Neural progenitor cell (in vitro differentiated cells): ENCODE measurements around the gene CD34.

Experiments
- EZH2 ChIP-seq: fragments of 200-600 bp; sonication (generic); IDR thresholded peaks from 2 replicates; pipeline ENCODE4 v1.6.1; 2017; ENCODE audit warnings: antibody characterized with exemption, mild to moderate bottlenecking, moderate library complexity
- EZH2phosphoT487 ChIP-seq: fragments of 200-600 bp; sonication (generic); IDR thresholded peaks from 2 replicates; pipeline ENCODE4 v1.6.1; 2017; ENCODE audit warnings: antibody characterized with exemption
- TF ChIP-seq, protein P1 (sequence below): fragments of 200-600 bp; sonication (generic); IDR thresholded peaks from 2 replicates; pipeline ENCODE4 v1.5.1; 2017; ENCODE audit warnings: antibody characterized with exemption, mild to moderate bottlenecking

DNA sequence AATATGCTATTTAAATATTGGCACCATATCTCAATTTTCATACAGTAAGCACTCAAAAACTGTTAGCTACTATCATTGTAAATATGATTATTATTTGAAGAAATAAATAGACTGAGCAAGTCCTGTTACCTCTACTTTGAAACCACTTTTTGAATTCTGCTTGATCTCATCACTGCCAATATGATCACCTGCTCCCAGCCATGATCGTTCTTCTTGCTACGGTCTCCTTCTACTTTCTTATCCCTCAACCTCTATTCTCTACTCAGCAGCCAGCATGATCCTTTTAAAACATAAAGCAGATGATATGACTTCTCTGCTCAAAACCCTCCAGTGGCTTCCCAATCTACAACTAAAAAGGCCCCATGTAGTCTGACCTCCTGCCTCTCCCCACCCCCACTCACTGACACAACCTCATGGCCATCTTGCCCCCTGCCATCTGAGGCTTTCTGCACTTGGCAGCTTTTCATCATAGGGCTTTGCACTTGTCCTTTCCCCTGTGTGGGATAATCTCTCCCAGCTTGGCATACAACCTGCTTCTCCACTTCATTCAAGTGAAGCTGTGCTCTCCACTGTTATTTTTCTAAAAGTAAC, 27.2 kb downstream of the CD34 start:
- TF ChIP-seq, protein P1, sequence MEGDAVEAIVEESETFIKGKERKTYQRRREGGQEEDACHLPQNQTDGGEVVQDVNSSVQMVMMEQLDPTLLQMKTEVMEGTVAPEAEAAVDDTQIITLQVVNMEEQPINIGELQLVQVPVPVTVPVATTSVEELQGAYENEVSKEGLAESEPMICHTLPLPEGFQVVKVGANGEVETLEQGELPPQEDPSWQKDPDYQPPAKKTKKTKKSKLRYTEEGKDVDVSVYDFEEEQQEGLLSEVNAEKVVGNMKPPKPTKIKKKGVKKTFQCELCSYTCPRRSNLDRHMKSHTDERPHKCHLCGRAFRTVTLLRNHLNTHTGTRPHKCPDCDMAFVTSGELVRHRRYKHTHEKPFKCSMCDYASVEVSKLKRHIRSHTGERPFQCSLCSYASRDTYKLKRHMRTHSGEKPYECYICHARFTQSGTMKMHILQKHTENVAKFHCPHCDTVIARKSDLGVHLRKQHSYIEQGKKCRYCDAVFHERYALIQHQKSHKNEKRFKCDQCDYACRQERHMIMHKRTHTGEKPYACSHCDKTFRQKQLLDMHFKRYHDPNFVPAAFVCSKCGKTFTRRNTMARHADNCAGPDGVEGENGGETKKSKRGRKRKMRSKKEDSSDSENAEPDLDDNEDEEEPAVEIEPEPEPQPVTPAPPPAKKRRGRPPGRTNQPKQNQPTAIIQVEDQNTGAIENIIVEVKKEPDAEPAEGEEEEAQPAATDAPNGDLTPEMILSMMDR: no peak
- TF ChIP-seq EZH2 (no peak), EZH2phosphoT487 (no peak)
